HG02798 (cell line): ENCODE measurements around the gene TLCD3A.
"Not testable (repeated sequence)": the region's sequence is repeated elsewhere in the genome, so short reads cannot be mapped to it uniquely, and the experiment has no call there.

Source experiments
- ATAC-seq: cut with Tn5 transposase; IDR thresholded peaks from one replicate; pipeline ENCODE4 v1.9.1; 2021; ENCODE audit warnings: mild to moderate bottlenecking; ENCODE audit not compliant: unreplicated experiment, poor library complexity

TLCD3A gene

DNA sequence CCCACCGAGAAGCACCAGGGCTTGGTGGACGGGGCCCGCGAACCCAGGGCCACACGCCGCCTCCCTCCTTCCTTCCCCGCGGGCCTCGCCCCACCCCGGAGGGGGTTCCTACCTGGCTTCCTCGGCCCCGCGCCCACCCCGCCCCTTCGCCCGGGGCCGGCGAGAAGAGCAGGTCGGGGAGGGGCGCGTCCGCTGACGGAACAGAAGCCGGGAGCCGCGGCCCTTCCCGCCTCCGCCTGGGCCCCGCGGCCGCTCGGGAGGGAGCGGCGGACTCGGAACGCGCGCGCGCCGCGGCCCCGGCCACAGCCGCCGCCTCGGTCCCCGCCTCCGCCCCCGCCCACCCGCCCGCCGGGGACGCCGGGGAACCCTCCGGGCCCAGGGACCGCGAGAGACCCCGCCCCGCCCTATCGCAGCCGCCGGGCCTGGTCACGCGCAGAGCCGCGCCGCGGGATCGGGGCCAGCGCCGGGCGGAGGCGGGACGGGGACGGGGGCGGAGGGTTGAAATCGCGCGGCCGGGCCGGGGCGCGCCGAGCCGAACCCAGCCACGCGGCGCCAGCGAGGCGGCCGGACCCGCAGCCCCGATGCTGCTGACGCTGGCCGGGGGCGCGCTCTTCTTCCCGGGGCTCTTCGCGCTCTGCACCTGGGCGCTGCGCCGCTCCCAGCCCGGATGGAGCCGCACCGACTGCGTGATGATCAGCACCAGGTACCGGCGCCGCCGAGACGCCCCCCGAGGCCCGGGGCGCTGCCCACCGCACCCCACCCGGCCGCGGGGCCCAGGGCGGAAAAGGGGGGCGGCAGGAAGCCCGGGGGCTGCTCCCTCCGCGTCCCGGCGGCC lies at the start of gene TLCD3A:
Gene TLCD3A, plus strand, starts transcription at position 530 of the 835 bp plus-strand sequence. Its CDS starts 52 bp downstream, at position 582.
- peak; percentile 62 for ATAC-seq

DNA sequence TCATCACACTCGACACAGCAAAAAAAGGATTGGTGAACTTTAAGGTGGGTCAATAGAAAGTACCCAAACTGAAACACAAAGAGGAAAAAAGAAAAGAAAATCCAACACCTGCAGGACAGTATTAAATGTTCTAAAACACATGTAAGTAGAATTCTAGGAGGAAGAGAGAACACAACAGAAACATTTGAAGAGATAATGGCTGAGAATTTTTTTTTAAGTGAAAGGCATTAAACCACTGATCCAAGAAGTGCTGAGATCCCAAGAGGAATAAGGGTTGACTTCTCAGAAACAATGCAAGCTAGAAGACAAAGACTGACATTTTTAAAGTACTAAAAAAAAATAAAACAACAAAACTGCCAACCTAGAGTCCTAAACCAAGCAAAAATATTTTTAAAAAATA lies 49.4 kb upstream of the TLCD3A start:
- ATAC-seq = no peak

DNA sequence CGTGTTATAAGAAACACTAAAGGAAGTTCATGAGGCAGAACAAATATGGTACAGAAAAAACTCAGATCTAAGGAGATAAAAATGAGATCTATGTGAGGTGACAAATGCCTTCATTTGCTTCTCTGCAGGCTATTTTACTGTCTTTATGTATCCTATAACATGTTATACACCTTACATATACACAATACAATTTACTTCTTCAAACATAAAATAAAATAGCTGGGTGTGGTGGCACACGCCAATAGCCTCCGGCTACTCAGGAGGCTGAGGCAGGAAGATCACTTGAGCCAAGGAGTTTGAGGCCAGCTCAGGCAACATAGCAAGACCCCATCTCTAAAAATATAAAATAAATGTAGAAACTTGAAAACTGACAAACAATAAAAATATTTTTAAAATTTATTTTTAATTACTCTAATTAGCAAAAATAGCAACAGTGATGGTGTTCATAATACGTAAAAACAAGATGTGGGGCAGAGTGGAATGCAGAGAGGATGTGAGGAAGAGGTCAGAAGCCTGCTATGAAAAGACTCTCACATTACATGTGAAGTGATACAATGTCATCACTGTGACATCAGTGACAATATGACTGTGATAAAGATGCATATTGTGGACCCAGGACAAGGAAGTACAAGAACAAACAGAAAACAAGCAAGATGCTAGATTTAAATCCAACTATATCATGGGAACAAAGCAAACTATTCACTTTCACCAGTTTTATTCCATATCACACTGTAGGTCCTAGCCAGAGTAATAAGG lies 48.7 kb upstream of the TLCD3A start:
- no peak for ATAC-seq

DNA sequence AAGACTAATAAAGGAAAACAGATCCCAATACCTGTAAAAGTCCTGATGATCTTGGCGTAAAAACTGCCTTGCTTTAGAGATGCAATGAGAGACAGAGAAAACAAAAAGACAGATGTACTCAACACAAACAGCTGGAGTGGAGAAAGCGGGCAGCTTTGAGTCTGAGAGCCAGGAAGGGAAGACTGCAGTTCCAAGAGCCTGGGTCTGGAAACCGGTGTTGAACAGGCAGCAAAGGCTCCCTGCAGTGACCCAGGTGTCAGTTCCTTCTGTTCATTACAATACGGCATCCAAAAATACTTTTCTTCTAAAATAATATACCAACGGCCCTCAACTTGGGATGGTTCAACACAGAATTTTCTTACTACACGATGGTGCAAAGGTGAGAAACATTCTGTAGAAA lies 47.4 kb upstream of the TLCD3A start:
- no peak for ATAC-seq

DNA sequence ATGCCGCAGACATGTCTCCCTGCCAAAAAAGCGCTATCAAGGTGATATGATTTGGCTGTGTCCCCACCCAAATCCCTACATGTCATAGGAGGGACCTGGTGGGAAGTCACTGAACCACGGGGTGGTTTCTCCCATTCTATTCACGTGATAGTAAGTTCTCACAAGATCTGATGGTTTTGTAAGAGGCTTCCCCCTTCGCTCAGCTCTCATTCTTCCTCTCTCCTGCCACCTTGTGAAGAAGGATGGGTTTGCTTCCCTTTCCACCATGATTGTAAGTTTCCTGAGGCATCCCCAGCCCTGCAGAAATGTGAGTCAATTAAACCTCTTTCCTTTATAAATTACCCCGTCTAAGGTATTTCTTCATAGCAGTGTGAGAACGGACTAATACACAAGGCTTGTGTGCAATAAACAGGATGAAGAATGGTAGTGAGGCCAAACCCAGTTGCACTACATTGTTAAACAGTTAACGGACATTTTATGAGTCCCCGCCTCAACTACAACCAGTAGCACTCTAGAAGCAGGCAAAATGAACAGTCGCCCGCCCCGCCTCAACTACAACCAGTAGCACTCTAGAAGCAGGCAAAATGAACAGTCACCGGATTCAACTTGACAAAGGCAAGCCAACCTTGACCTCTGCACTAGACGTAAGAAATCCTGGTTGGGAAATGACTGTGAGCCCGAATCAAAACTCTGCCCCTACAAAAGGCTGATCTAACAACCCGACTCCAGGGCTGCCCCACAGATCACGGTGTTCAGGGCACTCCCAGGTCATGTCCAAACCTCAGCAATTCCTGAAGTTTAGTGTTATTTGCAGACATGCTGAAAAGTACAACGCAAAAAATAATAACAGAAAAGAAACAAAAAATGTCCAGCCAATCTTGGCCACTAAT lies 44.1 kb upstream of the TLCD3A start:
- no peak for ATAC-seq

GRCh38 chr17:689556-690275 lies 42.7 kb upstream of the TLCD3A start:
- ATAC-seq = no peak

GRCh38 chr17:690361-690760 lies 42.0 kb upstream of the TLCD3A start:
- no peak for ATAC-seq

DNA sequence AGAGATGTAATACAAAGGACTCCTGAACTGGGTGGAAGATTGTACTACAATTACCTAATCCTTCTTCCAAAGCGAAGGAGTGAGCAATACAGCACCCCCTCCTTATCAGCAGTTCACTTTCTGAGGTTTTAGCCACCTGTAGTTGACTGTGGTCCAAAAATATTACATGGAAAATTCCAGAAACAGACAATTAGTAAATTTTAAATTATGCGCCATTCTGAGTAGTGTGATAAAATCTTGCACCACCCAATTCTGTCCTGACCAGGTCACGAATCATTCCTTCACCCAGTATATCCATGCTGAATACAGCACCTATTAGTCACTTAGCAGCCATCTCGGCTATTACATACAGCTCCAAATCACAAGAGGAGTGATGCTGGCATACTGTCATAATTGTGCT lies 41.0 kb upstream of the TLCD3A start:
- no peak for ATAC-seq

DNA sequence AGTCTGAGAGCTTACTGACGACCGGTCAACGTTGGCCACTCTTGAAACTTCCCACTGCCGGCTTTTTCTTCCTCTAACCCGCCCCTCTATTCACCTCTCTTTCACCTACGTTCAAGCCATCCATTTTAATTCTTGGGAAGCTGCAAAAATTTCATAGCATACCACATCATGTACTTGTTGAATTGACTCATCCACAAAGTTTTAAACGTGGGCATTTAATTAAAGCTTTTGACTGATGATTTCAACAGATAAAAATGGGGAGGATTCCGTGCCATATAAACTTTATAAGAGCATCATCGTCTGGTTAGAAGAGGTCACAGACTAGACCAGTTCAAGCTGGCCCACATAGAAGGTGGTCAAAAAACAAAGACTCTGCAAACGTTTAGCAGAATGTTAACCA lies 40.3 kb upstream of the TLCD3A start:
- ATAC-seq = no peak

- ATAC-seq = no peak
These were observed 38.4 kb upstream of the TLCD3A start for GRCh38 chr17:693791-694638.

- no peak for ATAC-seq
These were observed 36.0 kb upstream of the TLCD3A start for GRCh38 chr17:696369-696768.

DNA sequence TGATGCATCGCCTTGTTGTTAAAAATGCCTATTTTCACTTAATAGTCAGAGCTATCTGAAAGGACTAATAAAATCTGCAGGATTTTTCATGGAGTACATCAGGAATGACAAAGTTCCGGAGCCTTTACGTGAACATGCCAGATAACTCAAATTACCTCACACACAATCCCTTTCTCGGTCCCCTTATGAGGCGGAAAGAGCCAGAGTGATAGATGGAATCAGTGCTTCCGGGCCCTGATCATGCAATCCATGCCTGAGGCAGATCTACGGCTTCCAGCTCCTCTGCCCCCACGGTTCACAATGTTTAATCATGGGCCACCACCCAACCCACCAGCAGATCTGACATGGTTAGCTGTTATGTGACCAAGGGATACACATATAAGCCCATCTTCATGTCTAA lies 34.7 kb upstream of the TLCD3A start:
- no peak for ATAC-seq

DNA sequence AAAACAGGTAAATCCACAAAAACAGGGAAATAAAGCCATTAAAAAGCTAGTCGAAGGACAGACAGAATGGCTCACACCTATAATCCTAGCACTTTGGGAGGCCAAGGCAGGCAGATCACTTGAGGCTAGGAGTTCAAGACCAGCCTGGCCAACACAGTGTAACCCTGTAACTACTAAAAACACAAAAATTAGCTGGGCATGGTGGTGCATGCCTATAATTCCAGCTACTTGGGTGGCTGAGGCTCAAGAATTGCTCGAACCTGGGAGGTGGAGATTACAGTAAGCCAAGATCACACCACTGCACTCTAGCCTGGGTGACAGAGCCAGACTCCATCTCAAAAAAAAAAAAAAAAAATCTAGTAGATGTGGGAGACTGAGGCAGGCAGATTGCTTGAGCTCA lies 34.3 kb upstream of the TLCD3A start:
- not testable (repeated sequence) for ATAC-seq

DNA sequence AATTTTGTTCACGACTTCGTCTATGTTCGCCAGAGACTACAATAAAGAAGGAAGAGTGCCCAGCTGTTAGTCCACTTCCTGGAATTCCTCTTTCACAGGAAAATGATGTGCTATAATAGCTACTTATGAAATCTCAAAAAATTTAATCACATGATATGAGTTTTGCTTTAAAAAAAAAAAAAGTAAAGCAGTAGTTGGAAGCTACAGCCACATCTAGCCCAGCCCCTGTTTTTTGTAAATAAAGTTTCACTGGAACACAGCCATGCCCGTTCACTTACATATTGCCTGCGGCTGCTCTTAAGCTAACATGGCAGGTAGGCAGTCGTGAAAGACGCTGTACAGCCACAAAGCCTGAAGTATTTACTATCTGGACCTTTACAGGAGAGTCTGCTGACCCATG lies 33.1 kb upstream of the TLCD3A start:
- ATAC-seq = no peak

- no peak for ATAC-seq
These were observed 31.8 kb upstream of the TLCD3A start for GRCh38 chr17:700504-701094.

- no peak for ATAC-seq
These were observed 29.1 kb upstream of the TLCD3A start for GRCh38 chr17:703081-703875.

DNA sequence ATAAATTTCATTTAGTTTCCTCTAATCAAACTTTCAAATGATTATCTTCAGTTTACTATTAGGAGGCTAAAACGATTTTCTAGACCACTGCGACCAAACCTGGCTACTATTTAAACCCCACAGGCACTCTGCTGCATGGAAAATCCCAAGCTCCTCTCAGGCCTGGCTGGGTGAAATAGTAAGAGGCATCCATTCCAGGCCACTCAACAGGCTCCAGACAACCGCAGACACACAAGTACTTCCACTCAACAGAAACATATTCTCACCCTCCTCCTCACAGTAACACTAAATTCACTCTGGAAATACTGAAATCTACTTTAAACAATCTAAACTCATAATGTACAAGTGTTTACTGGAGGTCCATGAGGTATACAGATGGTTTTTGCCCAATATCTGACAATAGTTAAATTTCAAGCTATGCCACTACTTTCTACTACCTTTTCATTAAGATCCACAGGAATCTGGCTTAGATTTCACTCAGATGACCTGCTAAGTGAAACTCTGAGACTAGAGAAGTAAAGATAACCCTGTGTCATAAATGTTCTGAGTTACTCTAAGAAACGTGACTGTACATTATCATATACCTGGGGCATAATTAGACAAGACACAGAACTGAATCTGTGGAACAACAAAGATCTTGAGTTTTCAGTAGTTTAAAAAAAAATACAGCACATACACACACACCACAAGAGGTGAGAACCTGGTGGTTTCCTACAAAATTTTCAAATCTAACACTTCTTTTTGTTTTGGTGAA lies 28.1 kb upstream of the TLCD3A start:
- ATAC-seq = no peak
